Natural killer cell (primary cell): ENCODE measurements around the gene POLR2C. TPM values are rescaled to one million over a fixed set of nuclear protein-coding genes. Genes with fewer than 3 reads are reported as not detected.
A peak's percentile ranks its signal among the peaks of the same experiment; 100 is the strongest.

Experiments
- ATAC-seq, 3 donors: fragments of 150-1000 bp in 2 of 3; fragments of 200-7000 bp in 1 of 3; cut with Tn5 transposase; 1 replicate in 1 of 3; 2 replicates in 2 of 3; pipeline ENCODE4 v1.10.0; 2021; ENCODE audit warnings: mild to moderate bottlenecking in 2 of 3, moderate library complexity in 2 of 3
- DNase-seq, 2 donors: peaks; one replicate each; pipeline versions ENCODE4 v3.0.0 to v3.0.0-alpha.2; 2013 to 2021; ENCODE audit warnings: mixed read lengths in 1 of 2
- H3K27ac ChIP-seq: one replicate; pipeline ENCODE4 v1.5.1; 2013; ENCODE audit warnings: mild to moderate bottlenecking, low read length
- H3K27me3 ChIP-seq: one replicate; pipeline ENCODE4 v1.6.1; 2013; ENCODE audit warnings: low read length; ENCODE audit not compliant: control insufficient read depth, insufficient read depth
- H3K36me3 ChIP-seq: one replicate; pipeline ENCODE4 v1.6.1; 2013; ENCODE audit warnings: low read length; ENCODE audit not compliant: control insufficient read depth, insufficient read depth
- H3K4me1 ChIP-seq: one replicate; pipeline ENCODE4 v1.6.1; 2013; ENCODE audit warnings: low read length; ENCODE audit not compliant: control insufficient read depth, insufficient read depth
- H3K4me3 ChIP-seq: one replicate; pipeline ENCODE4 v1.5.1; 2013; ENCODE audit warnings: low read length
- H3K9me3 ChIP-seq: one replicate; pipeline ENCODE4 v1.6.1; 2013; ENCODE audit warnings: low read length; ENCODE audit not compliant: control insufficient read depth, insufficient read depth
- H3K27ac Mint-ChIP-seq, 2 donors: one replicate each; pipeline ENCODE4 v1.8.0; 2022; ENCODE audit warnings: mild to moderate bottlenecking in 2 of 2, mixed read lengths in 2 of 2, moderate library complexity in 1 of 2
- H3K27me3 Mint-ChIP-seq, 2 donors: one replicate each; pipeline ENCODE4 v1.8.0; 2022; ENCODE audit warnings: low read depth in 2 of 2, mixed read lengths in 2 of 2
- H3K36me3 Mint-ChIP-seq: one replicate; pipeline ENCODE4 v1.8.0; 2022; ENCODE audit warnings: mixed read lengths
- H3K4me1 Mint-ChIP-seq, 2 donors: one replicate each; pipeline ENCODE4 v1.8.0; 2022; ENCODE audit warnings: mixed read lengths in 2 of 2
- H3K4me3 Mint-ChIP-seq: one replicate; pipeline ENCODE4 v1.8.0; 2022; ENCODE audit warnings: mild to moderate bottlenecking, moderate library complexity, mixed read lengths
- H3K9me3 Mint-ChIP-seq, 2 donors: one replicate each; pipeline ENCODE4 v1.8.0; 2022; ENCODE audit warnings: mixed read lengths in 2 of 2
- CTCF ChIP-seq: fragments of 200-600 bp; IDR thresholded peaks from one replicate; pipeline ENCODE4 v1.8.0; 2022; ENCODE audit warnings: antibody characterized with exemption
- WGBS: methylation state at CpG from one replicate; pipeline ENCODE4 v1.1.7; 2013; ENCODE audit warnings: missing lambda C conversion rate; ENCODE audit not compliant: insufficient coverage; 5-methylcytosine and 5-hydroxymethylcytosine counted together
- intact Hi-C: fragments of 100-400 bp; cut with micrococcal nuclease; formaldehyde crosslinking; loops from one replicate; pipeline ENCODE4 v1.14.2; 2022
- total RNA-seq, 4 donors: library from RNA; stranded (reverse); fragments of 120-200 nt in 1 of 4; gene quantifications; one replicate each; pipeline versions ENCODE4 v1.2.3 to v1.2.4, GENCODE V29; 2013 to 2022

POLR2C gene
- total RNA-seq, 3 donors from 2014 or later (not counting 1 experiment from before 2014, with no cell fraction given) = 55.4 to 71.2 (median 66.7) TPM

GRCh38 chr16:57482845-57483545 lies 20.5 kb downstream of the POLR2C start:
- H3K36me3 Mint-ChIP-seq = no peaks in the 10 kb centered on the region
- H3K9me3 Mint-ChIP-seq = no peaks in the 10 kb centered on the region
- H3K4me3 Mint-ChIP-seq = no peak overlapping the region
- H3K4me1 ChIP-seq = peaks cover 39% of the 10 kb centered on the region
- H3K27ac Mint-ChIP-seq = no peak overlapping the region
- H3K27ac ChIP-seq = no peak overlapping the region
- H3K4me1 Mint-ChIP-seq = peaks cover 23 to 46% of the 10 kb centered on the region in 2 donors
- no peaks in the 10 kb centered on the region for H3K9me3 ChIP-seq
- no peak for TF ChIP-seq CTCF
- peaks cover 0 to 3% of the 10 kb centered on the region in 2 donors for H3K27me3 Mint-ChIP-seq
- intact Hi-C loops = no loop called here
- WGBS = 96% methylated on average over 14 of the region's 14 CpGs
- no peak for ATAC-seq
- H3K4me3 ChIP-seq = no peak overlapping the region
- no peaks in the 10 kb centered on the region for H3K36me3 ChIP-seq
- no peak for DNase-seq
- no peaks in the 10 kb centered on the region for H3K27me3 ChIP-seq

- TF ChIP-seq CTCF = no peak
- H3K27ac Mint-ChIP-seq = peak overlapping the region in 1 of 2 donors; percentile 57
- Histone ChIP-seq H3K9me3 (no peaks in the 10 kb centered on the region), H3K27me3 (no peaks in the 10 kb centered on the region), H3K4me3 (no peak overlapping the region), H3K27ac (no peak overlapping the region), H3K36me3 (no peaks in the 10 kb centered on the region), H3K4me1 (peaks cover 31% of the 10 kb centered on the region)
- ATAC-seq = no peak
- H3K27me3 Mint-ChIP-seq = peaks cover 0 to 3% of the 10 kb centered on the region in 2 donors
- no peaks in the 10 kb centered on the region for H3K36me3 Mint-ChIP-seq
- intact Hi-C loops = no loop called here
- 96% methylated on average over 18 of the region's 19 CpGs for WGBS
- no peaks in the 10 kb centered on the region for H3K9me3 Mint-ChIP-seq
- DNase-seq = no peak
- H3K4me1 Mint-ChIP-seq = peaks cover 18 to 40% of the 10 kb centered on the region in 2 donors
- no peak overlapping the region for H3K4me3 Mint-ChIP-seq
Measured at GRCh38 chr16:57483725-57484514, 21.4 kb downstream of the POLR2C start.

- no peak overlapping the region for H3K4me3 ChIP-seq
- DNase-seq = no peak
- no peak overlapping the region for H3K27ac ChIP-seq
- Mint-ChIP-seq H3K9me3 (no peaks in the 10 kb centered on the region), H3K36me3 (no peaks in the 10 kb centered on the region), H3K27ac (peak overlapping the region in 1 of 2 donors; percentile 57), H3K4me1 (peaks cover 13 to 34% of the 10 kb centered on the region in 2 donors), H3K4me3 (no peak overlapping the region), H3K27me3 (peaks cover 0 to 3% of the 10 kb centered on the region in 2 donors)
- no peaks in the 10 kb centered on the region for H3K27me3 ChIP-seq
- peaks cover 24% of the 10 kb centered on the region for H3K4me1 ChIP-seq
- no peak for ATAC-seq
- WGBS = 96% methylated on average over 8 of the region's 8 CpGs
- no peak for TF ChIP-seq CTCF
- no peaks in the 10 kb centered on the region for H3K36me3 ChIP-seq
- intact Hi-C loops = no loop called here
- H3K9me3 ChIP-seq = no peaks in the 10 kb centered on the region
Measured at GRCh38 chr16:57484515-57485005, 22.1 kb downstream of the POLR2C start.
